ENCODE results near the gene ZNF283. TPM values are rescaled to one million over a fixed set of nuclear protein-coding genes. Genes with fewer than 3 reads are reported as not detected.

Gene ZNF283
- total and polyA plus RNA-seq, 7 donors = 1.2 to 14.9 (median 10.7) TPM

GRCh38 chr19:43806848-43807247 is 20.3 kb upstream of the ZNF283 start:
- DNase-seq = no peak
- Histone ChIP-seq H3K4me1 (no peaks in the 10 kb centered on the region), H3K27me3 (peaks cover 0 to 9% (median 0%) of the 10 kb centered on the region in 3 donors), H3K36me3 (no peaks in the 10 kb centered on the region), H3K9me3 (no peaks in the 10 kb centered on the region), H3K4me3 (no peak overlapping the region), H3K27ac (no peak overlapping the region)
- 77 to 82% methylated on average over 5 of the region's 5 CpGs for WGBS, 2 donors
- no peak for TF ChIP-seq POLR2AphosphoS5 (IDR thresholded peaks at IDR 0.05)
- TF ChIP-seq EP300 (IDR thresholded peaks at IDR 0.05) = no peak
- no peak for TF ChIP-seq CTCF (IDR thresholded peaks at IDR 0.05)
- no peak for TF ChIP-seq POLR2A (IDR thresholded peaks at IDR 0.05)
- intact Hi-C loops (cut with DNase I) = no loop called here

GRCh38 chr19:43807651-43808050 is 19.5 kb upstream of the ZNF283 start:
- intact Hi-C loops (cut with DNase I) = no loop called here
- Histone ChIP-seq H3K36me3 (no peaks in the 10 kb centered on the region), H3K27me3 (peaks cover 0 to 9% (median 0%) of the 10 kb centered on the region in 3 donors), H3K27ac (peak overlapping the region in 1 of 4 donors; percentile 40), H3K4me3 (no peak overlapping the region), H3K9me3 (no peaks in the 10 kb centered on the region), H3K4me1 (no peaks in the 10 kb centered on the region)
- TF ChIP-seq POLR2AphosphoS5 (IDR thresholded peaks at IDR 0.05) (no peak), POLR2A (IDR thresholded peaks at IDR 0.05) (no peak), EP300 (IDR thresholded peaks at IDR 0.05) (no peak), CTCF (IDR thresholded peaks at IDR 0.05) (no peak)
- no peak for DNase-seq

- DNase-seq = no peak
- H3K27me3 ChIP-seq = peaks cover 0 to 9% (median 0%) of the 10 kb centered on the region in 3 donors
- H3K27ac ChIP-seq = no peak overlapping the region
- H3K4me1 ChIP-seq = no peaks in the 10 kb centered on the region
- TF ChIP-seq CTCF (IDR thresholded peaks at IDR 0.05) (peak in 2 of 4 experiments; percentile 19 to 39), POLR2A (IDR thresholded peaks at IDR 0.05) (no peak)
- no peak overlapping the region for H3K4me3 ChIP-seq
- WGBS, 2 donors = 40 to 41% methylated on average over 8 of the region's 8 CpGs
- H3K36me3 ChIP-seq = no peaks in the 10 kb centered on the region
- intact Hi-C loops (cut with DNase I) = no loop called here
- no peaks in the 10 kb centered on the region for H3K9me3 ChIP-seq
Measured at GRCh38 chr19:43809762-43810696, 17.1 kb upstream of the ZNF283 start.

- TF ChIP-seq POLR2A (IDR thresholded peaks at IDR 0.05) (no peak), EP300 (IDR thresholded peaks at IDR 0.05) (no peak), CTCF (IDR thresholded peaks at IDR 0.05) (no peak), POLR2AphosphoS5 (IDR thresholded peaks at IDR 0.05) (no peak)
- Histone ChIP-seq H3K4me1 (no peaks in the 10 kb centered on the region), H3K9me3 (no peaks in the 10 kb centered on the region), H3K36me3 (no peaks in the 10 kb centered on the region), H3K27ac (no peak overlapping the region), H3K27me3 (peaks cover 0 to 8% (median 0%) of the 10 kb centered on the region in 3 donors), H3K4me3 (no peak overlapping the region)
- DNase-seq = no peak
- intact Hi-C loops (cut with DNase I) = no loop called here
- 27 to 32% methylated on average over 1 of the region's 1 CpG for WGBS, 2 donors
Measured at GRCh38 chr19:43811837-43812236, 15.3 kb upstream of the ZNF283 start.

All from sigmoid colon (tissue), 7 donors.